ENCODE results near the gene OR8I2. TPM values are rescaled to one million over a fixed set of nuclear protein-coding genes. Genes with fewer than 3 reads are reported as not detected.
"Not testable (repeated sequence)": the region's sequence is repeated elsewhere in the genome, so short reads cannot be mapped to it uniquely, and the experiment has no call there.

Gene OR8I2
- total and polyA plus RNA-seq, 2 of the 13 experiments (the other 11 are each of a cell fraction or from before 2014, with no cell fraction given): not detected

- H3K4me2 ChIP-seq (ENCODE audit: low read depth, low read length); intact Hi-C loops (cut with micrococcal nuclease; ENCODE audit: unreplicated experiment); BruUV-seq (replicated peaks); POLR2A ChIA-PET; H3K27ac ChIP-seq (ENCODE audit: extremely low read length, insufficient read depth, low read length); H3K79me2 ChIP-seq (ENCODE audit: insufficient read depth, low read length); DNase-seq (ENCODE audit: low spot score); H3K4me1 ChIP-seq (ENCODE audit: insufficient read depth, low read length); H3K36me3 ChIP-seq (replicated peaks in 1 of 2; ENCODE audit: control insufficient read depth in 1 of 2, insufficient read depth in 2 of 2, low read length in 2 of 2); H4K20me1 ChIP-seq (ENCODE audit: insufficient read depth, low read length); ATAC-seq; CTCF ChIA-PET (ENCODE audit: low intra/inter-chr PET ratio, low total read pairs); H3K4me3 ChIP-seq (replicated peaks in 1 of 3; ENCODE audit: insufficient read depth in 1 of 3, low read depth in 2 of 3, low read length in 3 of 3); H3K27me3 ChIP-seq (ENCODE audit: control insufficient read depth in 1 of 2, insufficient read depth in 2 of 2, low read length in 2 of 2); in situ Hi-C loops (cut with HindIII; ENCODE audit: extremely low pct_ligation_motif_present, low pct_unique_long_range_greater_than_20kb); FAIRE-seq; H3K9ac ChIP-seq (ENCODE audit: insufficient read depth, low read depth, low read length); H2AFZ ChIP-seq (ENCODE audit: low read length): not testable (repeated sequence)
- 3% methylated on average over 7 of the region's 7 CpGs for WGBS (ENCODE audit: low lambda C conversion rate)
- H3K9me3 ChIP-seq (ENCODE audit: low read length): peaks cover 25% of the 10 kb centered on the region
Measured at GRCh38 chr11:56057661-56058237, 35.4 kb upstream of the OR8I2 start.

GRCh38 chr11:56058260-56058780 lies 34.8 kb upstream of the OR8I2 start:
- in situ Hi-C loops (cut with HindIII; ENCODE audit: extremely low pct_ligation_motif_present, low pct_unique_long_range_greater_than_20kb); CTCF ChIA-PET (ENCODE audit: low intra/inter-chr PET ratio, low total read pairs): not testable (repeated sequence)

GRCh38 chr11:56066980-56067379 lies 26.1 kb upstream of the OR8I2 start:
- intact Hi-C loops (cut with micrococcal nuclease; ENCODE audit: unreplicated experiment) (no loop called here), in situ Hi-C loops (cut with HindIII; ENCODE audit: extremely low pct_ligation_motif_present, low pct_unique_long_range_greater_than_20kb) (no loop called here)
- no peaks in the 10 kb centered on the region for H3K36me3 ChIP-seq (replicated peaks in 1 of 2; ENCODE audit: control insufficient read depth in 1 of 2, insufficient read depth in 2 of 2, low read length in 2 of 2)
- no peak overlapping the region for H2AFZ ChIP-seq (ENCODE audit: low read length)
- H3K27me3 ChIP-seq (ENCODE audit: control insufficient read depth in 1 of 2, insufficient read depth in 2 of 2, low read length in 2 of 2): no peaks in the 10 kb centered on the region
- POLR2A ChIA-PET: no interaction called here
- TF ChIP-seq CHD2 (IDR thresholded peaks at IDR 0.05; ENCODE audit: low read depth, low read length) (no peak), MEF2D (CRISPR knock-in tag; IDR thresholded peaks at IDR 0.05) (no peak), ZNF326 (CRISPR knock-in tag; IDR thresholded peaks at IDR 0.05; ENCODE audit: borderline replicate concordance) (no peak), MZF1 (CRISPR knock-in tag; IDR thresholded peaks at IDR 0.05; ENCODE audit: borderline replicate concordance) (no peak), ZBTB46 (CRISPR knock-in tag; IDR thresholded peaks at IDR 0.05; ENCODE audit: borderline replicate concordance) (no peak)
- H3K4me1 ChIP-seq (ENCODE audit: insufficient read depth, low read length): no peaks in the 10 kb centered on the region
- no peak overlapping the region for H3K9ac ChIP-seq (ENCODE audit: insufficient read depth, low read depth, low read length)
- ATAC-seq (no peak), FAIRE-seq (no peak), DNase-seq (ENCODE audit: low spot score) (no peak)
- H3K4me3 ChIP-seq (replicated peaks in 1 of 3; ENCODE audit: insufficient read depth in 1 of 3, low read depth in 2 of 3, low read length in 3 of 3): no peak overlapping the region
- no peak overlapping the region for H3K4me2 ChIP-seq (ENCODE audit: low read depth, low read length)
- H4K20me1 ChIP-seq (ENCODE audit: insufficient read depth, low read length): no peaks in the 10 kb centered on the region
- no peaks in the 10 kb centered on the region for H3K79me2 ChIP-seq (ENCODE audit: insufficient read depth, low read length)
- H3K9me3 ChIP-seq (ENCODE audit: low read length): peaks cover 23% of the 10 kb centered on the region
- no TSS peak for BruUV-seq (replicated peaks)
- no peak overlapping the region for H3K27ac ChIP-seq (ENCODE audit: extremely low read length, insufficient read depth, low read length)
- CTCF ChIA-PET (ENCODE audit: low intra/inter-chr PET ratio, low total read pairs): no interaction called here
- 0% methylated on average over 2 of the region's 2 CpGs for WGBS (ENCODE audit: low lambda C conversion rate)

More at GRCh38 chr11:56058260-56058780, 34.8 kb upstream of the OR8I2 start:
- 34% methylated on average over 7 of the region's 7 CpGs for WGBS (ENCODE audit: low lambda C conversion rate)
- H3K27ac ChIP-seq (ENCODE audit: extremely low read length, insufficient read depth, low read length); H3K9ac ChIP-seq (ENCODE audit: insufficient read depth, low read depth, low read length); FAIRE-seq; ATAC-seq; BruUV-seq (replicated peaks); intact Hi-C loops (cut with micrococcal nuclease; ENCODE audit: unreplicated experiment); H3K27me3 ChIP-seq (ENCODE audit: control insufficient read depth in 1 of 2, insufficient read depth in 2 of 2, low read length in 2 of 2); H3K79me2 ChIP-seq (ENCODE audit: insufficient read depth, low read length); H3K4me2 ChIP-seq (ENCODE audit: low read depth, low read length); H3K4me1 ChIP-seq (ENCODE audit: insufficient read depth, low read length); H4K20me1 ChIP-seq (ENCODE audit: insufficient read depth, low read length); DNase-seq (ENCODE audit: low spot score); H3K4me3 ChIP-seq (replicated peaks in 1 of 3; ENCODE audit: insufficient read depth in 1 of 3, low read depth in 2 of 3, low read length in 3 of 3); POLR2A ChIA-PET; H2AFZ ChIP-seq (ENCODE audit: low read length); H3K36me3 ChIP-seq (replicated peaks in 1 of 2; ENCODE audit: control insufficient read depth in 1 of 2, insufficient read depth in 2 of 2, low read length in 2 of 2): not testable (repeated sequence)
- peaks cover 25% of the 10 kb centered on the region for H3K9me3 ChIP-seq (ENCODE audit: low read length)
